Neural cell (in vitro differentiated cells): ENCODE results near the gene CXCL16.
"Not testable (repeated sequence)": the region's sequence is repeated elsewhere in the genome, so short reads cannot be mapped to it uniquely, and the experiment has no call there.

Source experiments
- POLR2AphosphoS5 ChIP-seq: IDR thresholded peaks from 2 replicates; pipeline ENCODE4 v1.6.1; 2012
- TAF1 ChIP-seq: IDR thresholded peaks from 2 replicates; pipeline ENCODE4 v1.6.1; 2012; ENCODE audit warnings: low read depth
- TF ChIP-seq, protein P1 (sequence below): IDR thresholded peaks from 2 replicates; pipeline ENCODE4 v1.6.1; 2012; ENCODE audit warnings: borderline replicate concordance
- TF ChIP-seq, protein P2 (sequence below): fragments of 450-650 bp; IDR thresholded peaks from 2 replicates; pipeline ENCODE4 v1.5.1; 2014; ENCODE audit warnings: antibody characterized with exemption, mild to moderate bottlenecking, moderate library complexity; ENCODE audit not compliant: poor library complexity, severe bottlenecking

DNA sequence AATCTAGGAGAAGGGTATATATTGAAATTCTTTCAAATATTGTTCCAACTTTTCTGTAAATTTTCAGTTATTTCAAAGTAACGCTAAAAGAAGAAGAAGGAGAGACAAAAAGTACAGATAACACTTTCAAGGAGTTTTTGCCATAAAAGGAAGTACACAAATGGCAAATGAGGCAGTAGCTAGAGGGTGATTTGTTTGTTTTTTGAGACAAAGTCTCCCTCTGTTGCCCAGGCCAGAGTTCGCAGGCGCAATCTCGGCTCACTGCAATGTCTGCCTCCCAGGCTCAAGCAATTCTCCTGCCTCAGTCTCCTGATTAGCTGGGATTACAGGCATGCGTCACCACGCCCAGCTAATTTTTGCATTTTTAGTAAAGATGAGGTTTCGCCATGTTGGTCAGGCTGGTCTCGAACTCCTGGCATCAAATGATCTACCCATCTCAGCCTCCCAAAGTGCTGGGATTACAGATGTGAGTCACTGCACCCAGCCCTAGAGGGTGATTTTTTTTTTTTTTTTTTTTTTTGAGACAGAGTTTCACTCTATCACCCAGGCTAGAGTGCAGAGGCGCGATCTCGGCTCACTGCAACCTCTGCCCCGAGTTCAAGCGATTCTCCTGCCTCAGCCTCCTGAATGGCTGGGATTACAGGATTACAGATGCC, 40.2 kb downstream of the CXCL16 start:
- TF ChIP-seq, protein P1, sequence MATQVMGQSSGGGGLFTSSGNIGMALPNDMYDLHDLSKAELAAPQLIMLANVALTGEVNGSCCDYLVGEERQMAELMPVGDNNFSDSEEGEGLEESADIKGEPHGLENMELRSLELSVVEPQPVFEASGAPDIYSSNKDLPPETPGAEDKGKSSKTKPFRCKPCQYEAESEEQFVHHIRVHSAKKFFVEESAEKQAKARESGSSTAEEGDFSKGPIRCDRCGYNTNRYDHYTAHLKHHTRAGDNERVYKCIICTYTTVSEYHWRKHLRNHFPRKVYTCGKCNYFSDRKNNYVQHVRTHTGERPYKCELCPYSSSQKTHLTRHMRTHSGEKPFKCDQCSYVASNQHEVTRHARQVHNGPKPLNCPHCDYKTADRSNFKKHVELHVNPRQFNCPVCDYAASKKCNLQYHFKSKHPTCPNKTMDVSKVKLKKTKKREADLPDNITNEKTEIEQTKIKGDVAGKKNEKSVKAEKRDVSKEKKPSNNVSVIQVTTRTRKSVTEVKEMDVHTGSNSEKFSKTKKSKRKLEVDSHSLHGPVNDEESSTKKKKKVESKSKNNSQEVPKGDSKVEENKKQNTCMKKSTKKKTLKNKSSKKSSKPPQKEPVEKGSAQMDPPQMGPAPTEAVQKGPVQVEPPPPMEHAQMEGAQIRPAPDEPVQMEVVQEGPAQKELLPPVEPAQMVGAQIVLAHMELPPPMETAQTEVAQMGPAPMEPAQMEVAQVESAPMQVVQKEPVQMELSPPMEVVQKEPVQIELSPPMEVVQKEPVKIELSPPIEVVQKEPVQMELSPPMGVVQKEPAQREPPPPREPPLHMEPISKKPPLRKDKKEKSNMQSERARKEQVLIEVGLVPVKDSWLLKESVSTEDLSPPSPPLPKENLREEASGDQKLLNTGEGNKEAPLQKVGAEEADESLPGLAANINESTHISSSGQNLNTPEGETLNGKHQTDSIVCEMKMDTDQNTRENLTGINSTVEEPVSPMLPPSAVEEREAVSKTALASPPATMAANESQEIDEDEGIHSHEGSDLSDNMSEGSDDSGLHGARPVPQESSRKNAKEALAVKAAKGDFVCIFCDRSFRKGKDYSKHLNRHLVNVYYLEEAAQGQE, result not testable (repeated sequence)
- TF ChIP-seq, protein P2, sequence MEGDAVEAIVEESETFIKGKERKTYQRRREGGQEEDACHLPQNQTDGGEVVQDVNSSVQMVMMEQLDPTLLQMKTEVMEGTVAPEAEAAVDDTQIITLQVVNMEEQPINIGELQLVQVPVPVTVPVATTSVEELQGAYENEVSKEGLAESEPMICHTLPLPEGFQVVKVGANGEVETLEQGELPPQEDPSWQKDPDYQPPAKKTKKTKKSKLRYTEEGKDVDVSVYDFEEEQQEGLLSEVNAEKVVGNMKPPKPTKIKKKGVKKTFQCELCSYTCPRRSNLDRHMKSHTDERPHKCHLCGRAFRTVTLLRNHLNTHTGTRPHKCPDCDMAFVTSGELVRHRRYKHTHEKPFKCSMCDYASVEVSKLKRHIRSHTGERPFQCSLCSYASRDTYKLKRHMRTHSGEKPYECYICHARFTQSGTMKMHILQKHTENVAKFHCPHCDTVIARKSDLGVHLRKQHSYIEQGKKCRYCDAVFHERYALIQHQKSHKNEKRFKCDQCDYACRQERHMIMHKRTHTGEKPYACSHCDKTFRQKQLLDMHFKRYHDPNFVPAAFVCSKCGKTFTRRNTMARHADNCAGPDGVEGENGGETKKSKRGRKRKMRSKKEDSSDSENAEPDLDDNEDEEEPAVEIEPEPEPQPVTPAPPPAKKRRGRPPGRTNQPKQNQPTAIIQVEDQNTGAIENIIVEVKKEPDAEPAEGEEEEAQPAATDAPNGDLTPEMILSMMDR, result not testable (repeated sequence)
- not testable (repeated sequence) for TF ChIP-seq POLR2AphosphoS5, TAF1
